CD4-positive, alpha-beta T cell (primary cell): ENCODE measurements around the gene BMP4. TPM values are rescaled to one million over a fixed set of nuclear protein-coding genes. Genes with fewer than 3 reads are reported as not detected.

Experiments used
- ATAC-seq: fragments of 200-7000 bp; cut with Tn5 transposase; one replicate; pipeline ENCODE4 v1.10.0; 2022; ENCODE audit warnings: mild to moderate bottlenecking; ENCODE audit not compliant: poor library complexity
- CTCF ChIA-PET: fragments of 350-600 bp; sonication (Branson Sonifier 250); formaldehyde crosslinking; loops from one replicate; lab custom pipeline; 2021; ENCODE audit warnings: antibody characterized with exemption, inconsistent platforms; lab: Charles Lee
- POLR2A ChIA-PET: fragments of 350-600 bp; sonication (Branson Sonifier 250); formaldehyde crosslinking; loops from one replicate; lab custom pipeline; 2021; ENCODE audit warnings: antibody characterized with exemption, inconsistent platforms; lab: Charles Lee
- DNase-seq, 14 experiments: peaks; one replicate each; pipeline ENCODE4 v3.0.0-alpha.2; 2013 to 2020; ENCODE audit warnings: mixed read lengths in 2 of 14
- H3K27ac ChIP-seq, 2 donors: one replicate each; pipeline versions ENCODE4 v1.5.1 to v1.7.0; 2013; ENCODE audit warnings: low read length in 2 of 2, low read depth in 1 of 2, mild to moderate bottlenecking in 1 of 2
- H3K27me3 ChIP-seq, 2 experiments: 1 replicate in 1 of 2; 2 replicates in 1 of 2; pipeline versions ENCODE4 v1.6.1 to v1.7.0; 2013; ENCODE audit warnings: low read length in 2 of 2, control low read depth in 1 of 2, mild to moderate bottlenecking in 1 of 2, moderate library complexity in 1 of 2; ENCODE audit not compliant: insufficient read depth in 2 of 2, control insufficient read depth in 1 of 2
- H3K36me3 ChIP-seq: one replicate; pipeline ENCODE4 v1.6.1; 2013; ENCODE audit warnings: low read length, control low read depth; ENCODE audit not compliant: insufficient read depth
- H3K4me1 ChIP-seq: one replicate; pipeline ENCODE4 v1.6.1; 2013; ENCODE audit warnings: low read length, control low read depth; ENCODE audit not compliant: insufficient read depth
- H3K4me3 ChIP-seq: one replicate; pipeline ENCODE4 v1.5.1; 2013; ENCODE audit warnings: mild to moderate bottlenecking, low read length, moderate library complexity
- H3K9me3 ChIP-seq, 2 experiments: 1 replicate in 1 of 2; 2 replicates in 1 of 2; pipeline versions ENCODE4 v1.6.1 to v1.7.0; 2013; ENCODE audit warnings: low read length in 2 of 2, mild to moderate bottlenecking in 2 of 2, control low read depth in 1 of 2, moderate library complexity in 1 of 2; ENCODE audit not compliant: control insufficient read depth in 1 of 2, insufficient read depth in 1 of 2
- H3K27ac Mint-ChIP-seq: one replicate; pipeline ENCODE4 v1.8.0; 2020; ENCODE audit warnings: mixed read lengths
- H3K27me3 Mint-ChIP-seq: one replicate; pipeline ENCODE4 v1.8.0; 2021; ENCODE audit warnings: mixed read lengths
- H3K36me3 Mint-ChIP-seq: one replicate; pipeline ENCODE4 v1.8.0; 2021; ENCODE audit warnings: low read depth, mixed read lengths
- H3K4me1 Mint-ChIP-seq: one replicate; pipeline ENCODE4 v1.8.0; 2021; ENCODE audit warnings: low read depth, mixed read lengths
- H3K4me3 Mint-ChIP-seq: one replicate; pipeline ENCODE4 v1.8.0; 2020; ENCODE audit warnings: mild to moderate bottlenecking, mixed read lengths
- H3K9me3 Mint-ChIP-seq: one replicate; pipeline ENCODE4 v1.8.0; 2020; ENCODE audit warnings: mixed read lengths
- CTCF ChIP-seq: fragments of 200-600 bp; IDR thresholded peaks from one replicate; pipeline ENCODE4 v1.8.0; 2022; ENCODE audit warnings: antibody characterized with exemption, mild to moderate bottlenecking
- intact Hi-C, 2 experiments: fragments of 100-400 bp; cut with DNase I in 1 of 2; cut with micrococcal nuclease in 1 of 2; formaldehyde crosslinking; loops; one replicate each; pipeline versions ENCODE4 v1.15.1 to v1.9.0; 2023 to 2025; cut with DNase I, micrococcal nuclease
- total RNA-seq, 174 experiments: library from RNA in 2 of 174; stranded (reverse) in 2 of 174; gene quantifications; one replicate each; pipeline ENCODE4 v1.2.3 and lab custom pipeline; 2021 to 2026

BMP4 gene
- total RNA-seq, 2 experiments from 2014 or later: not detected

GRCh38 chr14:53927171-53927570 lies 29.5 kb downstream of the BMP4 start:
- Histone ChIP-seq H3K27me3 (peaks cover 0 to 5% of the 10 kb centered on the region in 2 experiments), H3K27ac (no peak overlapping the region), H3K4me1 (no peaks in the 10 kb centered on the region), H3K9me3 (no peaks in the 10 kb centered on the region), H3K36me3 (no peaks in the 10 kb centered on the region), H3K4me3 (no peak overlapping the region)
- Mint-ChIP-seq H3K36me3 (no peaks in the 10 kb centered on the region), H3K9me3 (no peaks in the 10 kb centered on the region), H3K27me3 (peaks cover 21% of the 10 kb centered on the region), H3K27ac (no peak overlapping the region), H3K4me3 (no peak overlapping the region), H3K4me1 (no peaks in the 10 kb centered on the region)
- ATAC-seq: no peak
- no peak for TF ChIP-seq CTCF
- ChIA-PET POLR2A (no interaction called here), CTCF (no interaction called here)
- intact Hi-C loops: no loop called here
- no peak for DNase-seq

GRCh38 chr14:53925201-53925766 lies 31.3 kb downstream of the BMP4 start:
- no peak overlapping the region for H3K4me3 Mint-ChIP-seq
- no peaks in the 10 kb centered on the region for H3K4me1 Mint-ChIP-seq
- no peaks in the 10 kb centered on the region for H3K36me3 Mint-ChIP-seq
- Histone ChIP-seq H3K27me3 (peaks cover 0 to 5% of the 10 kb centered on the region in 2 experiments), H3K27ac (no peak overlapping the region), H3K4me3 (no peak overlapping the region), H3K36me3 (no peaks in the 10 kb centered on the region), H3K4me1 (no peaks in the 10 kb centered on the region), H3K9me3 (no peaks in the 10 kb centered on the region)
- H3K27me3 Mint-ChIP-seq: peaks cover 21% of the 10 kb centered on the region
- ATAC-seq (no peak), DNase-seq (no peak)
- H3K9me3 Mint-ChIP-seq: no peaks in the 10 kb centered on the region
- ChIA-PET CTCF (no interaction called here), POLR2A (no interaction called here)
- TF ChIP-seq CTCF: no peak
- intact Hi-C loops: no loop called here
- no peak overlapping the region for H3K27ac Mint-ChIP-seq

- Mint-ChIP-seq H3K9me3 (no peaks in the 10 kb centered on the region), H3K4me3 (no peak overlapping the region), H3K27me3 (peaks cover 21% of the 10 kb centered on the region), H3K4me1 (no peaks in the 10 kb centered on the region), H3K36me3 (no peaks in the 10 kb centered on the region), H3K27ac (no peak overlapping the region)
- no peak for TF ChIP-seq CTCF
- Histone ChIP-seq H3K27ac (no peak overlapping the region), H3K36me3 (no peaks in the 10 kb centered on the region), H3K4me3 (no peak overlapping the region), H3K4me1 (no peaks in the 10 kb centered on the region), H3K9me3 (no peaks in the 10 kb centered on the region), H3K27me3 (peaks cover 0 to 5% of the 10 kb centered on the region in 2 experiments)
- no peak for DNase-seq
- ATAC-seq: no peak
- ChIA-PET POLR2A (no interaction called here), CTCF (no interaction called here)
- intact Hi-C loops: no loop called here
Observed at GRCh38 chr14:53924753-53925152, 31.9 kb downstream of the BMP4 start.
